Gastrocnemius medialis (tissue), 4 donors: ENCODE measurements around the gene FGR. TPM values are rescaled to one million over a fixed set of nuclear protein-coding genes. Genes with fewer than 3 reads are reported as not detected.

Experiments used
- ATAC-seq, 2 donors: fragments of 150-250 bp; one replicate each; pipeline ENCODE4 v1.9.1; 2016
- DNase-seq, 2 donors: peaks; one replicate each; pipeline ENCODE4 v3.0.0-alpha.2; 2019
- H3K27ac ChIP-seq, 4 donors: fragments of 200-600 bp; sonication (generic); 1 replicate in 1 of 4; 2 replicates in 3 of 4; pipeline ENCODE4 v1.5.1; 2016 to 2018; ENCODE audit warnings: mild to moderate bottlenecking in 2 of 4, moderate library complexity in 1 of 4
- H3K27me3 ChIP-seq, 3 donors: fragments of 200-600 bp; sonication (generic) in 2 of 3; 1 replicate in 1 of 3; 2 replicates in 2 of 3; pipeline versions ENCODE4 v1.5.1 to v1.6.0; 2016 to 2019; ENCODE audit warnings: mild to moderate bottlenecking in 1 of 3, moderate library complexity in 1 of 3
- H3K36me3 ChIP-seq, 2 donors: fragments of 200-600 bp; sonication (generic) in 1 of 2; one replicate each; pipeline ENCODE4 v1.5.1; 2017 to 2018
- H3K4me1 ChIP-seq, 2 donors: fragments of 200-600 bp; sonication (generic) in 1 of 2; one replicate each; pipeline ENCODE4 v1.5.1; 2016 to 2017; ENCODE audit warnings: mild to moderate bottlenecking in 2 of 2
- H3K4me3 ChIP-seq, 4 donors: fragments of 200-600 bp; sonication (generic) in 3 of 4; 1 replicate in 1 of 4; 2 replicates in 3 of 4; pipeline ENCODE4 v1.5.1; 2016 to 2019; ENCODE audit warnings: mild to moderate bottlenecking in 2 of 4
- H3K9me3 ChIP-seq, 3 donors: fragments of 200-600 bp; sonication (generic) in 2 of 3; 1 replicate in 1 of 3; 2 replicates in 2 of 3; pipeline ENCODE4 v1.5.1; 2016 to 2019
- CTCF ChIP-seq, 5 experiments: fragments of 450-650 bp in 3 of 5; fragments of 200-600 bp in 2 of 5; sonication (generic) in 2 of 5; IDR thresholded peaks in 4 of 5; conservative IDR thresholded peaks in 1 of 5; 1 replicate in 4 of 5; 2 replicates in 1 of 5; pipeline ENCODE4 v1.5.1; 2016 to 2019; ENCODE audit warnings: antibody characterized with exemption in 5 of 5, mild to moderate bottlenecking in 3 of 5, moderate library complexity in 3 of 5
- POLR2A ChIP-seq, 2 donors: fragments of 450-650 bp; IDR thresholded peaks; one replicate each; pipeline ENCODE4 v1.6.1; 2017; ENCODE audit warnings: antibody characterized with exemption in 2 of 2, mild to moderate bottlenecking in 2 of 2, moderate library complexity in 2 of 2
- in situ Hi-C, 4 donors: fragments of 200-750 bp; cut with MboI; loops; one replicate each; pipeline versions ENCODE4 v1.15.0 to v1.8.0; 2017; ENCODE audit warnings: low sequenced_read_pairs in 4 of 4
- intact Hi-C: fragments of 100-400 bp; cut with DNase I; formaldehyde crosslinking; loops from one replicate; pipeline ENCODE4 v1.15.1; 2023; ENCODE audit warnings: low total_unique reads
- total RNA-seq, 4 donors: library from RNA; depleted of rRNA; stranded (reverse); fragments of >200 nt; gene quantifications; one replicate each; pipeline versions ENCODE4 v1.1.0 to v1.2.3, GENCODE V29; 2016

Gene FGR
- total RNA-seq, 4 donors from 2014 or later = 1.3 to 5.8 (median 4.7) TPM

- Histone ChIP-seq H3K9me3 (no peaks in the 10 kb centered on the region), H3K4me3 (no peak overlapping the region), H3K27me3 (no peaks in the 10 kb centered on the region), H3K36me3 (no peaks in the 10 kb centered on the region), H3K27ac (peak overlapping the region; percentile 97 to 100 (median 100)), H3K4me1 (peaks cover 91 to 93% of the 10 kb centered on the region in 2 donors)
- ATAC-seq (no peak), DNase-seq (no peak)
- in situ Hi-C loops = no loop called here
- intact Hi-C loops = no loop called here
- TF ChIP-seq CTCF (IDR thresholded peaks at IDR 0.05 in 4 of 5, conservative IDR thresholded peaks at IDR 0.05 in 1 of 5) (no peak), POLR2A (IDR thresholded peaks at IDR 0.05) (no peak)
Measured at GRCh38 chr1:27597516-27598294, 37.3 kb downstream of the FGR start.

- DNase-seq (no peak), ATAC-seq (no peak)
- H3K9me3 ChIP-seq = no peaks in the 10 kb centered on the region
- TF ChIP-seq CTCF (IDR thresholded peaks at IDR 0.05 in 4 of 5, conservative IDR thresholded peaks at IDR 0.05 in 1 of 5) (no peak), POLR2A (IDR thresholded peaks at IDR 0.05) (no peak)
- no peaks in the 10 kb centered on the region for H3K36me3 ChIP-seq
- in situ Hi-C loops (no loop called here), intact Hi-C loops (no loop called here)
- peaks cover 96 to 100% of the 10 kb centered on the region in 2 donors for H3K4me1 ChIP-seq
- H3K27me3 ChIP-seq = no peaks in the 10 kb centered on the region
- H3K4me3 ChIP-seq = no peak overlapping the region
- peak overlapping the region; percentile 97 to 100 (median 100) for H3K27ac ChIP-seq
Measured at GRCh38 chr1:27596986-27597385, 38.0 kb downstream of the FGR start.

- Histone ChIP-seq H3K9me3 (no peaks in the 10 kb centered on the region), H3K36me3 (no peaks in the 10 kb centered on the region), H3K4me3 (no peak overlapping the region), H3K4me1 (peaks cover 99 to 100% of the 10 kb centered on the region in 2 donors), H3K27me3 (no peaks in the 10 kb centered on the region), H3K27ac (peak overlapping the region; percentile 97 to 100 (median 100))
- intact Hi-C loops (no loop called here), in situ Hi-C loops (no loop called here)
- no peak for ATAC-seq
- TF ChIP-seq CTCF (IDR thresholded peaks at IDR 0.05 in 4 of 5, conservative IDR thresholded peaks at IDR 0.05 in 1 of 5) = no peak
- no peak for TF ChIP-seq POLR2A (IDR thresholded peaks at IDR 0.05)
- DNase-seq = no peak
Measured at GRCh38 chr1:27596261-27596660, 38.7 kb downstream of the FGR start.

GRCh38 chr1:27595597-27595996, 39.4 kb downstream of the FGR start:
- no peak overlapping the region for H3K4me3 ChIP-seq
- in situ Hi-C loops = no loop called here
- no peak for TF ChIP-seq POLR2A (IDR thresholded peaks at IDR 0.05)
- no peak for TF ChIP-seq CTCF (IDR thresholded peaks at IDR 0.05 in 4 of 5, conservative IDR thresholded peaks at IDR 0.05 in 1 of 5)
- intact Hi-C loops = no loop called here
- ATAC-seq (no peak), DNase-seq (no peak)
- no peaks in the 10 kb centered on the region for H3K36me3 ChIP-seq
- no peaks in the 10 kb centered on the region for H3K27me3 ChIP-seq
- no peaks in the 10 kb centered on the region for H3K9me3 ChIP-seq
- peak overlapping the region; percentile 97 to 100 (median 100) for H3K27ac ChIP-seq
- H3K4me1 ChIP-seq = peaks cover 99 to 100% of the 10 kb centered on the region in 2 donors
